NCI-H1048 (cell line): Measurements from ENCODE around the gene ECT2.
"Not testable (repeated sequence)": the region's sequence is repeated elsewhere in the genome, so short reads cannot be mapped to it uniquely, and the experiment has no call there.

Experiments
- DNase-seq: peaks from one replicate; lab custom pipeline; 2025; lab: John Stamatoyannopoulos, UW

ECT2 gene

DNA sequence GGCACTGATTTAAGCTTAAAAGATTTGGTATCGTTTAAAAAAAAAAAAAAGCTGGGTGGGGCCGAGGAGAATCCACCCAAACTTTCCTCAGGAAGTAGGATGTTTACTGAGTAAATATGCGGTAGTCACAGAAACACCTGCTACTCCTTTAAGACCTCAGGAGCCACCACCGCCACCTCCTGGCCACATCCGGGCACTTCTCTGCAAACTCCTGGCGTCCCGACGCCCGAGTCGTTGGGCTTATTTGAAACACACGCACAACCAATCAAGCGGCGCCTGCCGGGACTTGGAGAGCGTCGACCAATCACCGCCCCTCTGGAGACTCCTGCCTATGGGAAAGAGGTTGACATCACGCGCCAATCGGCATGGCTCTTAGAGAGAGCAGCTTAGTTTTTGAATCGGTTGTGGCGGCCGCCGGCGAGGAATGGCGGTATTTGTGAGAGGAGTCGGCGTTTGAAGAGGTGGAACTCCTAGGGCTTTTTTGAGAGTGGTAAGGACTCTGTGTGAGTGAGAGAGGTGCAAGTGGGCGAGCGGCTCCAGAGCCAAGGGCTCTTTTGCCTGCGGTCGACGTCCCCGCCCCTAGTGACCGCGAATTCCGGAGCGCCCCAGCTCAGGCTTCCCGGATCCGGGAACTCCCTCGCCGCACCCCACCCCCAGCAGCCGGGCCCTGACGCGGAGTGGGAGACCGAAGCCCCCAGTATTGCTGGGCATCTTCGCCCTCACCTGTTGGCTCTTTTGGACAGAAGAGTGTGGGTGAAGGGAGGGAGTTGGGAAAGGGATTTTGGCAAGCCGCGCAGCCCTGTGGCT lies at the start of gene ECT2:
TSS of gene ECT2 (plus strand) at position 359 of the 807 bp plus-strand sequence. CDS start 3,805 bp downstream, outside the sequence.
- DNase-seq: peak; percentile 92

DNA sequence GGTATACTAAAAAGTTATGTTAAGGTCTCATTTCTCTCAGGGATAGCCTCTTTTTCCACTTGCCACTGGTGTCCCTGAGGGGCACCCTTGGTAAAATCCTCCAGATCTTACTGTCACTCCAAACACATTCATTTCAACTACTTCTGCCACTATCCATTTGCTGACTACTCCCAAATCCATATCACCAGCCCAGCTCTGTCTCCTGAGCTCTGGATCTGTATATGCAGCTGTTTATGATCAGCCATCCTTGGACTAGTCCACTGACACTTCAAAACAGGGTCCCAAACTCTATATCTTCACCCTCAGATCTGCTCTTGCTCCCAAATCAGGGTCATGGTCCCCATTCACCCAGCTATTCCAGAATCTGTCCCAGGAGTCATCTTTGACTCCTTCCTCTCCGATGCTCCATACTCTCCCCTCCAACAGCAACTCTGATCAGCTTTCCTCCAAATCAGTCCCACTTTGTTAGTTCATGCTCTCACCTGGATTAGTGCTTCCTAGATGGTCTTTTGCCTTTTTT lies 49.5 kb upstream of the ECT2 start:
- no peak for DNase-seq

DNA sequence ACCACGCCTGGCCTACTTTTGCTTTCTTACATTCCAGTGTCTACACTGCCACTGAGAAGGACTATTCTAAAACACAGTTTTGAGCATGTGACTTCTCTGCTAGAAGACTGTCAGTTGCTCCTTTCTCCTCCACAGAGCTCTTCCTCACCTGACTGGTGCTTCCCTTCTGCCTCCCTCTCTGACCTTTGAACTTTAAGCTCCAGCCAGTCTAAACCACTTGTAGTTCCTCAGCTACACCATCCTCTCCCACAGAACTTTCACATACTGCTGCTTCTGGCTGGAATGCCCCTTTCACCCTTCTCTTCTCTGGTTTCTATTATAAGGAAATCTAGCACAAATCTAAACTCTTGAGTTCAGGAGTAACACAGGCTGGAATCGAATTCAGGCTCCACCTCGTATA lies 48.8 kb upstream of the ECT2 start:
- DNase-seq: no peak

DNA sequence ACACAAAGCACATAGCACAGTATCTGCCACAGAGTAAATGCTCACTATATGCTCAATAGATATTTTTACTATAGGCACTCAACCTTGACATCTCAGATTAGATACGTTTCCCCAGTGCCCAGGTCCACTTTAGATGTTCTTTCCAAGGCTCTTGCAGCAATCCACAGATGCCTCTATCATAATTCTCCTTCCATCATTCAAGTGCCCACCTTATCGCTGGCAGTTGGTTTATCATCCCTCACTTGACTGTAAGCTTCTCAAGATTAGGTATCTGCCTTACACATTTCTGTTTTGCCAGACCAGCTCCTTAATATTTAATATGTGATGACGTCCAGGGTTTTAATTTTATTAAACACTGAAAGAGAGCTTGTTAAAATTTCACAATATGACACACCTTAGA lies 48.3 kb upstream of the ECT2 start:
- no peak for DNase-seq

GRCh38 chr3:172702731-172703130 lies 47.8 kb upstream of the ECT2 start:
- not testable (repeated sequence) for DNase-seq

GRCh38 chr3:172704001-172704400 lies 46.5 kb upstream of the ECT2 start:
- DNase-seq: no peak

- no peak for DNase-seq
Observed at GRCh38 chr3:172705170-172705569, 45.4 kb upstream of the ECT2 start.

GRCh38 chr3:172707030-172707429 lies 43.5 kb upstream of the ECT2 start:
- DNase-seq: no peak

GRCh38 chr3:172707967-172708366 lies 42.6 kb upstream of the ECT2 start:
- DNase-seq: no peak

- DNase-seq: no peak
Observed at GRCh38 chr3:172708921-172709773, 41.4 kb upstream of the ECT2 start.

DNA sequence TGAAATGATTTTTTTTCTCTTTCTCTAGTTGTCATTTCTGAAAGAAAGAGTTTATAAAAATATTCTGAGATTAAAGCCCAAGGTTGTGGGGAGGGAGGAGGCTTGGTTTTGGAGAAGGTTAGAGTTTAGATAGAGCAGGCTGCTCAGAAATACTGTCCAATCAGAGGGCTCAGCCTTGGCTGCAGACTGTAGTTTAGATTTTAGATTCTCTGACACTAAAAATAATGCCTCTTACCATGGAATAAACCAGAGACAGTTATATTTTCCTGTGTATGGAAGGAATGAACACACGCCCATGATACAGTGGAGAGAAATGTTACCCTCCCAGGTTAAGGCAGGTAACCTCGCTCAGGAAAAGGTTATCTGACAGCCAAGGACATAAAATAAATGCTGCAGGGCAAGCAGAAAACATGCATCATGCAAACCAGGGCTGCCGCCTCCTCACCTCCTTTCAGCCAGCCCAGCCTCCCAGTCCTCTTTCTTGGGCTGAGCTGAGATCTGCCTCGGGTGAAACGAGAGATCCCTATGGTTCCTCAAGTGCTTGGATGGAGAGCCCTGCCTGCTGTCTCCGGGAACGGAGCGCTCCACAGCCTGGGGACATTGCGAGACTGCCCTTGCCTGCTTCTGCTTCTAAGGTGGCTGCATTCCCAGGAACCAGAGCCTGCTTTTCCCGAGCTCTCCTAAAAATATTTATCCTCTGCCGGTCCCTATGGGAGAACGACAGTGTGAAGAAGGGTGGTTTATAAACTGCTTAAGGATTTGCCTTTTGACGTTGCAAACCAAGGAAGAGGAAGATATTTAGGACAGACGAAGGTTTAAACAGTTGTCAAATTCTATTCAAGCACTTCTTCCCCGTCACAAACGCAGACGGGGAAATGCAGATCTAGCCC lies 40.5 kb upstream of the ECT2 start:
- no peak for DNase-seq

- peak; percentile 36 for DNase-seq
Observed at GRCh38 chr3:172710664-172711453, 39.7 kb upstream of the ECT2 start, which contains the start of gene NCEH1. Gene NCEH1 (minus strand): TSS chr3:172711067. CDS start chr3:172710984, 83 bp downstream.

- DNase-seq: no peak
Observed at GRCh38 chr3:172711454-172711795, 39.1 kb upstream of the ECT2 start.

DNA sequence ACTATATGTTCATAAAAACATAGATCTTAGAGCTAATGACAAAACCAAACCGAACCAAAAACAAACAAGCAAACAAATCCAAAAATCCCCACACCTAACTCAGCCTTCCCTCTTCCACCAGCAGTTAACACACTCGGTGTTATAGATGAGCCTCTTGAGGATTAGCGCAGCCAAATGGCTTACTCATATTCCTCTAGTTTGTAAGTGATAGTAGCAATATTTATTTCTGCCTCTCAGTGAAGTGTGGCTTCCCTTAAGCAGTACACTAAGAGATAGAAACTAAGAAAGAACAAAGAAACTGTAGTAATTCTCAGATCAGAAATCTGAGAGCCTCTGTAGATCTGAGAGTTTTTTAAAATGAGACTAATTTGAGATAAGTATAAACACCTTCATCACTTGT lies 37.2 kb upstream of the ECT2 start:
- no peak for DNase-seq

GRCh38 chr3:172716476-172716875 lies 34.0 kb upstream of the ECT2 start:
- no peak for DNase-seq

GRCh38 chr3:172717493-172718088 lies 32.9 kb upstream of the ECT2 start:
- DNase-seq: peak; percentile 5

DNA sequence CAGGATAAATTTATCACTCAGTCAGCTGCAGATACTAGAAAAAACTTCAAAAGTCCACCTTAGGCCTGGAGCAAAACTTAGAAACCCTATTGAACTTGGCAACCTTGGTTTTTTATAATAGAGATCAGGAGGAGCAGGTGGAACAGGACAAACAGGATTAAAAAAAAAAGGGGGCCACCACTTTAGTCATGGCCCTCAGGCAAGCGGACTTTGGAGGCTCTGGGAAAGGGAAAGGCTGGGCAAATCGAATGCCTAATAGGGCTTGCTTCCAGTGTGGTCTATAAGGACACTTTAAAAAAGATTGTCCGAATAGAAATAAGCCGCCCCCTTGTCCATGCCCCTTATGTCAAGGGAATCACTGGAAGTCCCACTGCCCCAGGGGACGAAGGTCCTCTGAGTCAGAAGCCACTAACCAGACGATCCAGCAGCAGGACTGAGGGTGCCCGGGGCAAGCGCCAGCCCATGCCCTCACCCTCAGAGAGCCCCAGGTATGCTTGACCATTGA lies 27.9 kb upstream of the ECT2 start:
- DNase-seq: not testable (repeated sequence)

- no peak for DNase-seq
Observed at GRCh38 chr3:172726380-172726779, 24.1 kb upstream of the ECT2 start.

DNA sequence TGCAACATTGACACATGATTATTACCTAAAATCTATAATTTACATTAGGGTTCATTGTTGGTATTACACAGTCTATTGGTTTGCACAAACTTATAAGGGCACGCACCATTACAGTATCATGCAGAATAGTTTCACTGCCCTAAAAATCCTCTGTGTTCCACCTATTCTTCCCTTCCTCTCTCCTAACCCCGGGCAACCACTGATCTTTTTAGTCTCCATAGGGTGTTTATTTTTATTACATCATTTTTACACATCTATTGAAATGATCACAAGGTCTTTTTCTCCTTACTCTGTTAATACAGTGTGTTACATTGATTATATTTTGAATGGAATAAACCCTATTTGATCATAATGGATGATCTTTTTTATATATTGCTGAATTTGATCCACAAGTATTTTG lies 15.5 kb upstream of the ECT2 start:
- no peak for DNase-seq

- no peak for DNase-seq
Observed at GRCh38 chr3:172739462-172739861, 11.1 kb upstream of the ECT2 start.
